K562 (cell line): ENCODE measurements around the gene PARD3B. TPM values are rescaled to one million over a fixed set of nuclear protein-coding genes. Genes with fewer than 3 reads are reported as not detected.

Experiments used
- ATAC-seq: fragments of 200-7000 bp; cut with Tn5 transposase; 3 replicates; pipeline ENCODE4 v1.9.1; 2020; ENCODE audit warnings: moderate library complexity
- BruUV-seq: library from RNA; stranded (reverse); fragments of 400-500 nt; replicated peaks from 2 replicates; lab custom pipeline; 2021; lab: Mats Ljungman, UMichigan
- CTCF ChIA-PET: fragments of 300-600 bp; formaldehyde crosslinking; extraction: SDS; loops from one replicate; lab custom pipeline; 2021; ENCODE audit warnings: low intra/inter-chr PET ratio; lab: Yijun Ruan, JAX
- POLR2A ChIA-PET: fragments of 300-600, 350-650 bp; sonication (Branson Sonifier 250); formaldehyde crosslinking; extraction: SDS; loops from one replicate; lab custom pipeline; 2021; ENCODE audit warnings: antibody characterized with exemption, inconsistent platforms; lab: Yijun Ruan, JAX
- DNase-seq, 4 experiments: peaks; one replicate each; pipeline versions ENCODE4 v3.0.0 to v3.0.0-alpha.2; 2011 to 2018; ENCODE audit warnings: low spot score in 3 of 4, mixed read lengths in 3 of 4; ENCODE audit errors: extremely low read depth in 1 of 4
- FAIRE-seq: peaks from 2 replicates; lab custom pipeline; 2011; peaks lifted over from hg19 to GRCh38; lab: Jason Lieb, UNC
- H2AFZ ChIP-seq: 2 replicates; pipeline ENCODE4 v1.6.0; 2011; ENCODE audit warnings: low read depth, low read length, control low read depth, inconsistent platforms
- H3K27ac ChIP-seq: fragments of 200-600 bp; 3 replicates; pipeline ENCODE4 v1.8.0; 2011; ENCODE audit warnings: low read depth, mild to moderate bottlenecking, control low read depth, inconsistent platforms, low read length, moderate library complexity, mixed read lengths; ENCODE audit errors: extremely low read depth
- H3K27me3 ChIP-seq, 2 experiments: fragments of 300-600 bp in 1 of 2; 2 replicates in 1 of 2; 3 replicates in 1 of 2; pipeline versions ENCODE4 v1.6.0 to v1.8.0; 2011; ENCODE audit warnings: inconsistent platforms in 2 of 2, low read length in 2 of 2, mild to moderate bottlenecking in 1 of 2, mixed read lengths in 1 of 2, moderate library complexity in 1 of 2; ENCODE audit not compliant: control insufficient read depth in 2 of 2, insufficient read depth in 2 of 2
- H3K36me3 ChIP-seq: fragments of 300-600 bp; 3 replicates; pipeline ENCODE4 v1.8.0; 2011; ENCODE audit warnings: mild to moderate bottlenecking, low read length, inconsistent platforms; ENCODE audit not compliant: control insufficient read depth, insufficient read depth
- H3K4me1 ChIP-seq, 2 experiments: fragments of 200-600 bp in 1 of 2; replicated peaks in 1 of 2; 2 replicates in 1 of 2; 3 replicates in 1 of 2; pipeline versions ENCODE4 v1.5.1 to v1.8.0; 2011; ENCODE audit warnings: inconsistent platforms in 2 of 2, low read length in 2 of 2, mild to moderate bottlenecking in 1 of 2, mixed read lengths in 1 of 2, moderate library complexity in 1 of 2; ENCODE audit not compliant: control insufficient read depth in 2 of 2, insufficient read depth in 2 of 2
- H3K4me2 ChIP-seq: 2 replicates; pipeline ENCODE4 v1.6.1; 2011; ENCODE audit warnings: low read length, control low read depth, inconsistent platforms, mixed read lengths; ENCODE audit not compliant: insufficient read depth
- H3K4me3 ChIP-seq: fragments of 200-600 bp; sonication (generic), shearing (Covaris generic); 2 replicates; pipeline ENCODE4 v1.5.1; 2016; ENCODE audit warnings: control low read depth, inconsistent platforms
- H3K79me2 ChIP-seq: fragments of 200-600 bp; 3 replicates; pipeline ENCODE4 v1.8.0; 2011; ENCODE audit warnings: low read length, inconsistent platforms; ENCODE audit not compliant: control insufficient read depth, insufficient read depth
- H3K9ac ChIP-seq, 2 experiments: 2 replicates each; pipeline versions ENCODE4 v1.6.0 to v1.6.1; 2011; ENCODE audit warnings: low read depth in 2 of 2, low read length in 2 of 2, control low read depth in 1 of 2, inconsistent platforms in 1 of 2, mild to moderate bottlenecking in 1 of 2, mixed read lengths in 1 of 2; ENCODE audit not compliant: insufficient read depth in 1 of 2
- H3K9me1 ChIP-seq: one replicate; pipeline ENCODE4 v1.6.0; 2011; ENCODE audit warnings: inconsistent platforms, mild to moderate bottlenecking, low read length, moderate library complexity; ENCODE audit not compliant: control insufficient read depth, insufficient read depth
- H3K9me3 ChIP-seq: replicated peaks from 2 replicates; pipeline ENCODE4 v1.5.1; 2011; ENCODE audit warnings: low read depth, low read length, inconsistent platforms; ENCODE audit not compliant: control insufficient read depth, insufficient read depth
- H4K20me1 ChIP-seq: replicated peaks from 2 replicates; pipeline ENCODE4 v1.6.1; 2011; ENCODE audit warnings: low read length, inconsistent platforms, mixed read lengths; ENCODE audit not compliant: control insufficient read depth, insufficient read depth
- EP400 ChIP-seq: fragments of 450-650 bp; IDR thresholded peaks from 2 replicates; pipeline ENCODE4 v1.6.1; 2017; ENCODE audit warnings: antibody characterized with exemption, mild to moderate bottlenecking, moderate library complexity
- ERF ChIP-seq: fragments of 450-650 bp; formaldehyde crosslinking; IDR thresholded peaks from 2 replicates; pipeline ENCODE4 v1.4.0; 2020; ENCODE audit warnings: mild to moderate bottlenecking, mixed read lengths
- NFRKB ChIP-seq: fragments of 450-650 bp; IDR thresholded peaks from 2 replicates; pipeline ENCODE4 v1.6.1; 2016; ENCODE audit warnings: low read depth
- SLC30A9 ChIP-seq: fragments of 250-450 bp; sonication (Bioruptor Pico); IDR thresholded peaks from 2 replicates; pipeline ENCODE4 v1.8.0; 2022; ENCODE audit warnings: mild to moderate bottlenecking, moderate library complexity
- ZNF184 ChIP-seq: sonication (generic); formaldehyde crosslinking; IDR thresholded peaks from 2 replicates; pipeline ENCODE4 v1.5.0; 2020; ENCODE audit warnings: missing genetic modification reagents
- in situ Hi-C: fragments of 300-500 bp; cut with MboI; formaldehyde crosslinking; loops from 4 replicates; pipeline ENCODE4 v1.15.0; 2018; ENCODE audit warnings: inconsistent platforms, mixed read lengths
- intact Hi-C: fragments of 100-400 bp; cut with micrococcal nuclease; formaldehyde crosslinking; loops from 2 replicates; pipeline ENCODE4 v1.14.2; 2022
- polyA plus RNA-seq, 8 experiments: library from polyadenylated mRNA; depleted of rRNA in 4 of 8; stranded (reverse) in 5 of 8; unstranded in 3 of 8; fragments of >200 nt; fragmentation: Nextera tagmentation in 2 of 8; fragmentation: Illumina TruSeq in 1 of 8; extraction: Ambion mirVana in 2 of 8; extraction: Trizol in 1 of 8; gene quantifications; 2 replicates each; pipeline versions ENCODE4 v1.2.1 to v1.2.3, GENCODE V29; 2011 to 2014; ENCODE audit warnings: inconsistent platforms in 1 of 8, missing spikeins in 1 of 8
- total RNA-seq, 7 experiments: library from RNA; depleted of rRNA in 6 of 7; stranded (reverse); fragments of >200 nt in 6 of 7; fragmentation: Illumina TruSeq in 2 of 7; extraction: Trizol in 2 of 7; gene quantifications; 2 replicates each; pipeline versions ENCODE4 v1.2.1 to v1.2.3, GENCODE V29; 2011 to 2021; ENCODE audit warnings: low replicate concordance in 1 of 7
- TF ChIP-seq, protein P1 (sequence below): sonication (generic); formaldehyde crosslinking; IDR thresholded peaks from 2 replicates; pipeline ENCODE4 v1.9.0; 2022; ENCODE audit warnings: mild to moderate bottlenecking, missing genetic modification reagents

Gene PARD3B
- total and polyA plus RNA-seq, 9 of the 15 experiments (the other 6 are each of a cell fraction or from before 2014, with no cell fraction given), result 0.15 to 3.0 (median 1.1) TPM

DNA sequence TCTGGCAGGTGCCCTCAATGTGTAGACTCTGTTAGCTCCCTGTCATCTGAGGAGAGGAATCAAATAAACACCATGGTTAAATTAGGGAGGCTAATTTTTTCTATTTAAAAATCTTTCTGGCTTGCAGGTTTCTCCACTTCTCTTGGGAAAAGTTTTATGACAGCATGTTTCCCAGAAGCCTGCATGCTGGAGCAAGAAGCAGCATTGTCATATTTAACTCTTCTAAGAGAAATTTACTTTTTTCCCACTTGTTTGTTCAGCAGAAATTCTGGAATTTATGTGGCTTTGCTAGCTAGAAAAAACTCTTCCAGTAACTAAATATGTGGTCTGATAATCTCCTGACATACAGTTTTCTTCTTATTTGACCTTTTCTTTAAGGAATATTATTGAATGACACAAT, 230.5 kb downstream of the PARD3B start:
- BruUV-seq, result no TSS peak
- H3K36me3 ChIP-seq, result no peaks in the 10 kb centered on the region
- no peak overlapping the region for H3K27ac ChIP-seq
- TF ChIP-seq EP400 (no peak), NFRKB (no peak), ERF (CRISPR knock-in tag) (no peak), ZNF184 (no peak), SLC30A9 (CRISPR knock-in tag) (no peak)
- TF ChIP-seq, protein P1, sequence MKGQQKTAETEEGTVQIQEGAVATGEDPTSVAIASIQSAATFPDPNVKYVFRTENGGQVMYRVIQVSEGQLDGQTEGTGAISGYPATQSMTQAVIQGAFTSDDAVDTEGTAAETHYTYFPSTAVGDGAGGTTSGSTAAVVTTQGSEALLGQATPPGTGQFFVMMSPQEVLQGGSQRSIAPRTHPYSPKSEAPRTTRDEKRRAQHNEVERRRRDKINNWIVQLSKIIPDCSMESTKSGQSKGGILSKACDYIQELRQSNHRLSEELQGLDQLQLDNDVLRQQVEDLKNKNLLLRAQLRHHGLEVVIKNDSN (CRISPR knock-in tag), result no peak
- intact Hi-C loops (no loop called here), in situ Hi-C loops (no loop called here)
- ChIA-PET CTCF (no interaction called here), POLR2A (no interaction called here)
- no peak overlapping the region for H2AFZ ChIP-seq
- H3K4me3 ChIP-seq, result no peak overlapping the region
- H3K9me3 ChIP-seq, result no peaks in the 10 kb centered on the region
- FAIRE-seq (no peak), DNase-seq (no peak), ATAC-seq (no peak)
- no peak overlapping the region for H3K9ac ChIP-seq
- H3K27me3 ChIP-seq, result no peaks in the 10 kb centered on the region
- H3K4me2 ChIP-seq, result no peak overlapping the region
- H3K79me2 ChIP-seq, result no peaks in the 10 kb centered on the region
- no peaks in the 10 kb centered on the region for H3K4me1 ChIP-seq
- H4K20me1 ChIP-seq, result no peaks in the 10 kb centered on the region
- H3K9me1 ChIP-seq, result no peaks in the 10 kb centered on the region
